Hematopoietic multipotent progenitor cell treated with erythropoietin and hydrocortisone succinate and interleukin-3 and kit ligand, for 17 days (in vitro differentiated cells): ENCODE data around the gene ALK.

Source experiments
- DNase-seq: peaks from one replicate; pipeline ENCODE4 v3.0.0-alpha.2; 2015; ENCODE audit warnings: low spot score

Gene ALK

DNA sequence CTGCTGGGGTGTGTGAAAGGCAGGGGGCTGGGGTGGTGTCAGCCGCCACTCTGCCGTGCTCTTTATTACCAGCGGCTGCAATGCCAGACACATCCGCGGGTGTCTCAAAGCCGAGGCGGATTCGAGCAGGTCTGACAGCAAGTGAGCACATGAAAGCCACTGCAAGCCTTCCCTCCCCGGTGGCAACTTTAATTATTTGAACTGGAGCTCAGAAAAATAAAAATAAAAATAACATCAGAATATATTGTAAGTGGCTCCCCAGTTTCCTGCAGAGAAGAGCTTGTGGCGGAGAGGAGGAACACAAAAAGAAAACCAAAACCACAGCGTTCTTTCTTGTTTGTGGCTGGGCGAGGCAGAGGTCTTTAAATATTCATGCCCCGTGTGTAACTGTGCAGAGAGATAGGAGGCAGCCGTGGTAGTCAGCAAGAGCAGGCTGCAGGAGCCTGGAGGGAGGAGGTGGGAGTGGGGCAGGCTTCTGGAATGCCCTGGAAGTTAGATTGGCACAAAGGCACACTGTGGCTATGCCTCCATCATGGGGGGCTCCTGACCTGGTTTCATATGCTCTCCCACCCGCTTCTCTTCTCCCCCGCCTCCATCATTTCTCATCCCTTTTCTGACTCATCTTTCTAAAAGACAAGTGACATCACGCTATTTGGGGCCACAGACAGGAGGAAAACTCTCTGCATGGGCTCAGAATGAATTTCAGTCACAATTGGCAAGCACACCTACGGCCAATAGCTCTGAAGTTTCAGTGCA lies 606.4 kb downstream of the ALK start:
- no peak for DNase-seq

DNA sequence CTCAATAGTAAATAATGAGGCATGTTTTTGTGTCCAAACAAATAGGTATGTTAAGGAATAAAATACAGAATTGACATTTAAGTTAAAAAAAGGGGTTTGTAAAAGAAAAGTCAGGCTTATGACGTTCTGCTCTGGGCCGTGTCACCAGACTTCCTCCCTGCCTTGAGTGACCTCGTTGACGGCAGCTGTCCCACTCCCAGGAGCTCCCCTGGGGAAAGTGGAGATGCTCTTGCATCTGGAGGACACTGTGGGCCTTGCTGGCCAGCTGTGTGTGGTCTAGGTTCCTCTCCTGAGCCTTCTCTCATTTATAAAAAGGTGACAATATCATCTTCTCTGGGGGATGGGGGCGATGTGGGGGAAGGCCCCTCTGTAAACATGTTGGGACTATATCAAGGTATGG lies 609.9 kb downstream of the ALK start:
- DNase-seq: no peak

DNA sequence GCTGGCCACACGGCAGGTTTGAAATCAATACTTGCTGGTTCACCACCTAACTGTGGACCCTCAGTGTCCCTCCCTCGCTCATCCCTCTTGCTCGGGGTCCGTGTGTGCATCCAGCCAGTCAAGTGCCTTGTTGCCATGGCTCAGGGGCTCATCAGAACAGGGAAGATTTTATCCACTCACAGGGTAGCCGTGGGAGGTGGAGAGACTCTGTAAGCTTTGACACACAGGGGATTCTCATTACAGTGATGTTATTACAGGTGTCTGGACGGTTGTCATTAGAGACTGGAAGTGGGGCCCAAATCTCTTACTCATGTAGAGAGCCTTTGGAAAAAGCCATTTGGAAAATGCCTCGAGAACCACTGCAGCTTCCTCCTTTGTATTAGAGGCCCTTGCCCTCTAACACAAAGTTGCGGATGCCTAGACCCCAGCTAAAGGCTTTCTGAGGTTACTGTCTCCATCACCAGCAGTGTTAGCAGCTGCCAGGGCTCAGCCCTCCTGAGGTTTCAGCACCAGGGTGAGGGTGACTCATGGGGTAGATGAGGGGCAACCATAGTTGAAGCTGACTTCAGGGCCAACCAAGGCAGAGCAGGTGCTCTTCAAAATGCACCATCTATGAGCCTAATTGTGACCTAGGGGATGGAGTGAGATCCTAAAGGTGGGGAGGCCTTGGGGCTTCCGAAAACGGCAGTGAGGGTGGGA lies 610.6 kb downstream of the ALK start:
- DNase-seq: no peak

DNA sequence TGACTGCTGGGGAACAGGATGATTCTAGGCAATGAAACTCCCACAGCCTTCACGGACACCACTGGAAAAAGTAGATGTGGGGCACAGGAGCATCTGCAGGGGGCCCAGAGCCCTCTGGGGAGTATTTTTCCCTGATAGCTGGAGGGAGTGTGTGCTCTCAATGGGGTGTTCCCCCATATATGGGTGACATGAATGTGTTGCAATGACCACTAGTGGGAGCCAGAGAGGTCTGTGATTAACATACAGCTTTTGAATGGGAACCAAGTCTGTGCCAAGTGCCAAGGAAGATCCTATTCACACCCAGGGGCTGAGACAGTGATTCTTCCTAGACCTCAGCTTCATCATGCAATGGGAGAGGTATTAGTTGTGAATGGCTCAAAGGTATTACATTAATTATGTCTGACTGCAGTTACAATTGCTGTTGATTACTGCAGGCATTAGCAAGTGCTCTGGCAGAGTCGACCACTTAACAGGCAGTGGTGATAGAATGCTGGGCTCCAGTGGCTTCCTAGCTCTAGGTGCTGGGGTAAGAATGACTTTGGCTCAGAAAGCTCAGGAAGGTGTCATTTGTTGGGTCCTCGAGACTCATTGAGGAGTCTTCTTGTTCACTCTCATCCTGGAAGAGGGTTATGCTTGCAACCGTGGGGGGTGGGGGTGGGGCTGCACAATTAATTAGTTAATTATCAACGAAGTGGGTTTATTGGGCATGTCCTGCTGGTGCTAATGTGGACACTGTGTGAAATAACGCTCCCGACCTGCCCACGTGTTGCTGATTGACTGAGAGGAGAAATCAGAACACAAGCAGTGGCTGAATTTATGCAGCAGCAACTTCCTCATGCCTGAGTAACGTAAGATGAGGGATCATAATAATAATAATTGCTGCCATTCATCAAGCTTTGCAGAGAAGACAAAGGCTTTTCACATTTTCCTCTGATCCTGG lies 612.0 kb downstream of the ALK start:
- peak; percentile 39 for DNase-seq

DNA sequence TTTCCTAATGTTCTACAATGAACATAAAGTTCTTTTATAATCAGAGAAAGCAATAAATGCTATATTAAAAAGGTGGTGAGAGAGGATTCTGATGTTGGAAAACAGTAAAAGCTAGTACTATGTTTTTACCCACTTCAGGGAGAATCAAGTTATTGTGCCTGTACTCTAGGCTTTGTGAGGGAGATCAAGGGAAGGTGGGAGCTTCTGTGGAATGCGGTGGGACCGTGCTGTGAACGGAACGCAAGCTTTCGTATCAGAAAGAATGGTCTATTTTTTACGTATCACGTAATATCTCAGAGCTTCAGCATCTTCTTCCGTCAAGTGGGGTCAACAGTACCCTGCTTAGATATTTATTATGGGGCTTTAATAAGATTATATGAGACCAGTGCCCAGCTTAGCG lies 613.0 kb downstream of the ALK start:
- DNase-seq: no peak

DNA sequence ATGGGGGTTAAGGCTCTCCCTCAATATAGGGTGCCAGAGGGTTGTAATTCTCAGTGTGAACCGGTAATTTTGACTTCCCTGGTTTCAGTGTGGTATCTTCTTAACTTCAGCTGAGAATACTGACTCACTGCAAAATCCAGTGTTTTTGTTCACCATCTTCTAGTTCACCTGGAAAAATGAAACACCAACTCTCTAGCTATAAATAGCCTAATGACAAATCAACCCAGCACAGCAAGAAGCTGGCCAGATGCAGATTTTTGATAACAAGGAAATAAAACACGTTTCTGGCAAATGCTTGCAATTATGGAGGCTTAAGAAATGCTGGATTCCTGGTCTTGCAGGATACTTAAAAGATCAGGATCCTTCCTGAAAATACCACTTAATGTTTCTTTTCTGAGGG lies 613.9 kb downstream of the ALK start:
- no peak for DNase-seq

DNA sequence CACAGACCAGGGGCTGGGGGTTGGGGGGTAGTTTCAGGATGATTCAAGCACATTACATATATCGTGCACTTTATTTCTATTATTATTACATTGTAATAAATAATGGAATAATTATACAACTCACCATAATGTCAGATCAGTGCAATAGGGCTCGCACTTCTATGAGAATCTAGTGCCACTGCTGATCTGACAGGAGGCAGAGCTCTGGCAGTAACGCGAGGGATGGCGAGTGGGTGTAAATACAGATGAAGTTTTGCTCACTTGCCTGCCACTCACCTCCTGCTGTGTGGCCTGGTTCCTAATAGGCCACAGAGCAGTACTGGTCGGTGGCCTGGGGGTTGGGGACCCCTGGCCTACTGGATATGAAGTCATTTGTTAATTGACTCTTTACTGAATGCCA lies 615.6 kb downstream of the ALK start:
- no peak for DNase-seq

DNA sequence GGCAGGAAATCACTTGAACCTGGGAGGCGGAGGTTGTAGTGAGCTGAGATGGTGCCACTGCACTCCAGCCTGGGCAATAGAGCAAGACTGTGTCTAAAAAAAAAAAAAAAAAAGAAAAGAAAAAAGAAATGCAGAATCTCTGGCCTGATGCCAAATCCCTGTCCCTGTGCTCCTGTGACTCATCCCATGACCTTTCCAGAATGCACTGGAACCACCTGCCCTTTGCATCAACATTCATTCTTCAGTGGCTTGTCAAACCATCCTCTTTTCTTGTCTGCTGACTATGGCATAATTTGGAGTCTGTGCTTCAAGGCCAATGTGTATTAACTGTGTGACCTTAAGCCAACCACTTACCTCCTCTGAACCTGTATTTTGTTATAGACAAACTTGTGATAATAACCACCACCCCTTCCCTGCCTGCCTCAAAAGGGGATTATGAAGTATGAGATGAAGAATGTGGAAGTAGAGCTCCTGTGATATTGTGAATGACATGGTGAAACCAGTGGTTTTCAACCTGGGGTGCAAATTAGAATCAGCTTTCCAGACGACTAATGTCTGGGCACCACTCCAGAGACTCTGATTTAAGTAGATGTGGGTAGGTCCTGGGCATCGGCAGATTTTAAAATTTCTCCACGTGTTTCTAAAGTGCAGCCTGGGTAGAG lies 616.9 kb downstream of the ALK start:
- no peak for DNase-seq

DNA sequence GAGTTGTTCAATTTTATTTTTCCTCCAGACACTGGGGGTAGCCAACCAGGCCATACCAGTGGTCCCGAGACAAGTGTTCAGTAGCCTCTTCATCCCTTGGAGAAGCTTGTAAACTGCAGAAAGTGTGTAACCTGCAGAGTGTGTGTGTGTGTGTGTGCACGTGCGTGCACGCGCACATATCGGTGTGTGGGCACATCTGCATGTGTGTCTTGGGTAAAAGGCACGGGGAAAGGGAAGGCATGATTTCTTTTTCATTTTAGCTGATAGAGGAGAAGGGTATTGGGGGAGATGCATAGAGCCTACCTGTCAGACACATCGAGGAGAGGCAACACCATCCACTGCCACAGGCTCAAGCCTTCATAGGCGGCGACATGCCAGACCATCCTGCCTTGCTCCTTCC lies 624.8 kb downstream of the ALK start:
- no peak for DNase-seq

DNA sequence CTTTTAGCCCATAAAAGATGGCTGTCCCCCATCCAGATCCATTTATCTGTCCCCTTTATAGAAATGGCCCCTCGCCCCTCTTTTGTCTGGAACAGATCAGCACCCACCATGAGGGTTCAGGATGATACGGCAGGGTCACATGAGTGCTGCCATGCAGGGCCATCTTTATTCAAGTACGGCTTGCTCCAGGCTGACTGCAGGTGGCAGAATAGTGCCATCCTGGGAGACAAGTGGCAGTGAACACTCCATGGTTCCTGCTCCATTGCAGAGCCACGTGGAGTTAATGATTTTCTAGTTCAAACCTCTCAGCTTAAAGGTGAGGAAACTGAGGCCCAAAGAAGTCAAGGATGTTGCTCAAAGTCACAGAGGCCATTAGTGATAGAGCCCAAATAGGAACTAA lies 625.5 kb downstream of the ALK start:
- no peak for DNase-seq

DNA sequence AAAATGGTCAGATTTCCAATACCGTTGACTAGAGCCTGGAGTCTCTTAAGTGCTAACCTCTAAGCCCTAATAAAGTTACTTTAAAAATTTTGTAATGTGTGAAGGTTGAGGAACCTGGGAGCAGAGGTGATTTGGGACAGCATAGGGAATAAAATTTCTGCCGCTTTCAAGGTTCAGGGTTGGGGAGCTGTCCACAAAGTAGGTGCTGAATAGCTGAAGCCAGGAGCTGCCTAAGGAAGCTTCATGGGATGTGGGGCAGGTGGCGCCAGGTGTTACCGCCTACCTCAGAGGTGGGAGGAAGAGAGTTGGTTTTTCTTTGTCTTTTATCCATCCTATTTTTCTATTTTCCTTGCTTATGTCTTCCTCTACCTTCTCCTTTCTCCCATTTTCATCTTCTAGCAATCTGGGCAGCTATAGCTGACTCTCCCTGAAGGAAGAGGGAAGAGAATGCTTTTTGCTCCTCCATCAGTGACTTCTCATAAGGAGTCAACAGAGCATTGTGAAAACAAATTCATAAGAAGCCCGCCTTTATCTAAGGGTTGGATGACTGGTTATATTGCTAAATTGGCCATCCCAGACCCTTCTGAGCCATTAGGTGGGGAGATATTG lies 627.5 kb downstream of the ALK start:
- no peak for DNase-seq

DNA sequence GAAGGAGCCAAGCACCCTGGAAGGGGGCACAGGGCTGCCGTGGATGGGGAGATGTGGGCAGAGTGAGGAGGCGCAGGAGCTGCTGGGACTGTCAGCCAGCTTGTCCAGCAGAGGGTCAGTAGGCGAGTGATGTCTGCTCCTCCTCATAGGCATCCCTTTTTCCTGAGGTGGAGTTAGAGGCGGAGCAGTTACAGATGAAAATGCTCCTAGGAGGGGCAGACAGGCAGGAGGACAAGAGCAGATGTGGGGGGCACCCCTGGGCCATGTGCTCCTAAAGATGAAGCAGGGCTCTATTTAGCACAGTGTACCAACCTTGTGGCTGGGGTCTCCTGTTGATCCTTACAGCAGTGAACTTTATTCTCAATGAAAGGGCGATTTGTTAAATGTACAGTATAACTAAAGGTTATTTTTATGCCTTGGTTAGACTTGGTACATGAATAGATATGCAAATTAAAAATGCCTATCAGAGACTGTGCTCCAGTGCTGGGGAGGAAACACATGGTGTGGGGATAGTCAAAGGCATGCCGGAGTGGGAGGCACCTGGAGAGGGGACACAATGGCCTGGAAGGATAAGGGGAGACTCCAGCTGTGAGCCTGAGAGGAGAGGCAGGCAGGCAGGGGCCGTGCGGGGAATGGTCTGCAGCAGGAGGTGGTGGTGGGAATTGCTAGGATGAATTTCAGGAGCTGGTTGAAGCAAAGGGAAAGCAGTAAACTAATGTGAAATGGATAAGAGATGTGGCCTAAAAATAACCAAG lies 630.9 kb downstream of the ALK start:
- DNase-seq: no peak

DNA sequence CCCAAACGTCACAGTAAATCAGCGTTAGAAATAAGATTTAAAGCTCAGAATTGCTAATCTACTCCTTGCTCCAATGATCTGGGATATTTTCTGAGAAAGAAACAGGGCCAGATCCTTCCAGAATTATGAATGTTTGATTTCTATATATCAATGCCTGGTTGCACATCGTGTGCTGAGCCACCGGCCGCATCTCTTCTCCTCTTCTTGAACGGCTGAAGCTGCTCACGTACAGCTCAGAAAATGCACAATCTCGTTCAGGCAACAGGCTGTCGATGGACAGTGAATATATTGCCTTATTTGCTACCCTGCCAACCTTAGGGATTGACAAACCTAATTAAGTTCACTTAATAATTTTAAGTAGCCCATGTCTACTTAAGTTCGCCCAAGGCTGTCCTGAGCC lies 636.7 kb downstream of the ALK start:
- no peak for DNase-seq

DNA sequence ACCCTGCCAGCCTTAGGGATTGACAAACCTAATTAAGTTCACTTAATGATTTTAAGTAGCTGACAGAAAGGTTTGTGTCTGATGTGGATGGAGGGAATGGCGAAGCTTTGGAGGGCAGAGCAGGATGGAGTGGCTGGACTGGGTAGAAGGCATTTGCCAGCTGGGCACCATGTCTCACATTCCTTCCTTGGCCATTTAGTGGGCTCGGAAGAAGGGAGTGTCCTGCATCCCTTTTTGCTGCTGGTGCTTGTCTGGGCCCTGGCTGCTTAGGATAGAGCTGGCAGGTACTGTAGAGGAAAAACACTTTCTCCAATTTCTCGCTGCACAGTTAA lies 639.5 kb downstream of the ALK start:
- DNase-seq: no peak

DNA sequence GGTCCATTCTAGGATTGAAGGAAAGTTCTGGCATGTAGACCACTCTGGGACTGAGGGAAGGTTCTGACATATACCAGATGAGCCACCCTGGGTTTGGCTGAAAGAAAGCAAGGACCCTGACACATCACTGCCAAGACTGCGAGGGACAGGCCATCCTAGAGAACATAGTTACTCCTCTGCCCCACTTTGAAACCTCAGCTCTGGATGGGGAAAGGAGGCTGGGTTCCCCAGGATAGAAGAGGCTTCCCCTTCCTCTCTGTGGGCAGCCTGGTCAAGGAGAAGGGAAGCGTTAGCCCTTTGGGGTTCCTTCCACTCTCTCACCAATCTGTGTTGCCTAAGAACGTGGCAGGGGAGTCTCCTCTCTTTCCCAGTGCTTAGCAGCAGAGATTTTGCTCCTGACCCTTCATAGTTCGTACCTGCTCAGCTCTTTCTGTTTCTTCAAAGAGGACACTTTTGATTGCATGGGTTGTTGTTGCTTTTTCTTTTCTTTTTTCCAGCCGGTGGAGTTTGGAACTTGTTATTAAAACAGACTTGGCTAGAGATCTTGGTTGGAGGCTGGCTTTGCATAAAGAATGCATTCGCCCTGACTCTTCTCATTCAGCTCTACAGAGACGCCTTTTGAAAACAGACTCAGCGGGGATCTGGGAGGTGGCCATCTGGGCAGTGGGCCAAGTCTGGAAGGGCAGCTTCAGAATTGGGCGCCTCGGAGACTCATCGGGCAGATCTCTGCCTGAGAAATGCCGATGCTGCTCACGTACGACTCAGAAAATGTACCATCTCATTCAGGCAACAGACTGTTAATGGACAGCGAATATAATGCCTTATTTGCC lies 640.1 kb downstream of the ALK start:
- no peak for DNase-seq

DNA sequence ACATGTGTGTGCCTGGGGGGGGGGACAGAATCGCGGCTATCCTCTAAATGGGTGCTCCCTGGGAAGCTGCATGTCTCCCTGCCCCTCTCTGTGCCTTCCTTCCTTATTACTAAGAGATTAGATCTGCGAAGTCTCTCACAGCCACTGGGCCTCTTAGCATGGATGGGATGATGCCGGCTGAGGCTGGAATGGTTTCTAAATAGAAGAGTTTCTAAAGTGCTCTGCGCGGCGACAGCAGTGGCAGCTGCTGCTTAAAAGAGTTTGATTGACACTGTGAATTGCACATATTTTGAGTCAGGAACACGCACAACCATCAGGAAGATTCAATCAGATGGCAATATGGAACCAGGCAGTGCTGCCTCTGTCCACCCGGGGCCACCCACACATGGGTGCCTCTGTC lies 642.4 kb downstream of the ALK start:
- no peak for DNase-seq

DNA sequence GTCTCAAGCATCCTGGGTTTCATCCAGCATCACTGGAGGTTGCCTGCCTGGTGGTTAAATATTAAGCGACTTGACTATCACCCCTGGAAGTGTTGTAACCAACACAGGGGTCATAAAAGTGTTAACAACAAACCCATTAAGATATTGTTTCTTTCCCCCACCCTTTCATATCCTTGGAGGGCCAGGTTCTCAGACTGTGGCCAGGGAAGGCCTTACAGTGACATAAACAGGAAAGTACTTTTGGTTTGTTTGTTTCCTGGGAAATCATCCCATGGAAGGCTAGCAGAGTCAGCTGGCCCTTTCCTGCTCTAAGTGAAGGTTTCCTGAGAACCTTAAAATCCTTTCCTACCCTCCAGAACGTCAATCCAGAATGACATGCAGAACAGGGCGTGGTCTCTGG lies 645.2 kb downstream of the ALK start:
- DNase-seq: no peak

DNA sequence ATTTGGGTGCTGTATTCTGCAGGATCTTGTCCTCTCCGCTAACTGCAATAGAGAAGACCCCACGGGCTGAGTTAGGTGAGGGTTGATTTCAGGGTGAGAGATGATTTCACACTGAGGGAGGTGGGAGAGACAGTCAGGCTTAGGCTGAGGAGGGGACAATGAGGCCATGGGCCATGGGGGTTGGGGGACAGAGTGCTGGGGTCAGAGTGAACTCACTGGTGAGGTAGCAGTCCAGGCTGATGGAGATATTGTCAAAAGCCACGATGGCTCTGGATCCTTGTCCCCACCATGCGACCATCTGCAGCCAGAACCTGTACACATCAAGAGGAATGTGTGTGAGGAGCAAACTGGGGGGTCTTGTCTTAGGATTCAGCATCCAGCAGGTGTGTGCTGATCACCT lies 646.2 kb downstream of the ALK start:
- DNase-seq: no peak

DNA sequence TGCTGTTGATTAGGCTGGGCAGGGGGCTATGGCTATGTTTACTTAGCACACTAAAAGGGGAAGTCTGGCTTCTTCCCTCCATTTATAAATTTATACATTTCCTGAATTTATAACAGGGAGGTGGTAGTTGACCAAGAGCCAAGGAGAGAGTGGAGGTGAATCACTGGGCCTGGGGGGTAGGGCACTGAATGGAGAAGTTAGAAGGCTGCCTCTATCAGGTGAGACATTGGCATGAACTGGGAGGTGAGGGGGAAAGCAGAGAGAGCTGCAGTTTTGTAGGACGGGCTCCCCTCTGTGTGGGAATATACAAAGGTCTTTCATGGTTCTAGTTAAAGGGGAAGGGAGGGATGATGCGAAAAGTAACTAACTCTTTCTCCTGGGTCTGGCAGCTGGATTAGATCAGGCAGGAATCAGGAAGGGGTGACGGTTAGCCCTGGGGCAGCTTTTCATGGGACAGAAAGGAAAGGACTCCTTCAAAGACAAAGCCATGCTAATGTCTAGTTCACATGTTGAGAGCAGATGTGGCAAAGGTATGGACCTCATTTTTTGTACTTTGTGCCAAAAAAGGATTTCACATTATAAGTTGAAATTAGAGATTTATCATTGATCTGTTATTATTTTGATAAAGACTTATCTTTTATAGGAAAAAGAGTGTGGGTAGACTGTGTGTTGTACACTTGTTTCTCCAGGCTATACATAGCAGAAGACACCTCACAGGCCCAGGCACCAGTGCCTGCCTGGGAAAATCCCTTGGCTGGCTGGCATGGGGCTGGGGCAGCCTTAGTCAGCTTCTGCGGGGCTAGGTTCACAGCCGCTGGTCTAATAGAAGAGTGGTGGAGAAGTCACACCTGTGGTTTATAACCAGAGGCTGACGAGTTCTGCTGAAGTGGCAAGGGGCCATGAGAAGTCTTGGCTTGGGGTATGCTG lies 647.4 kb downstream of the ALK start:
- no peak for DNase-seq
